A549 (cell line): ENCODE results near the gene RIPOR1.

Experiments used
- ESRRA ChIP-seq: fragments of 150-350 bp; IDR thresholded peaks from 2 replicates; pipeline ENCODE4 v1.6.1; 2014; ENCODE audit warnings: mild to moderate bottlenecking, low read length, borderline replicate concordance
- MAFK ChIP-seq: fragments of 450-650 bp; IDR thresholded peaks from 2 replicates; pipeline ENCODE4 v1.6.1; 2014; ENCODE audit not compliant: partially characterized antibody
- MYC ChIP-seq: IDR thresholded peaks from 2 replicates; pipeline ENCODE4 v1.6.1; 2012; ENCODE audit warnings: mild to moderate bottlenecking, inconsistent platforms, low read length, improper control_type of control experiment, borderline replicate concordance
- TFCP2L1 ChIP-seq: fragments of 250-450 bp; sonication (Bioruptor Pico); IDR thresholded peaks from 2 replicates; pipeline ENCODE4 v1.5.0; 2021; ENCODE audit warnings: mild to moderate bottlenecking
- ZFP36 ChIP-seq: fragments of 450-650 bp; IDR thresholded peaks from 2 replicates; pipeline ENCODE4 v1.6.1; 2014; ENCODE audit warnings: borderline replicate concordance; ENCODE audit not compliant: partially characterized antibody
- TF ChIP-seq, protein P1 (sequence below): IDR thresholded peaks from 2 replicates; pipeline ENCODE4 v1.6.1; 2012
- TF ChIP-seq, protein P2 (sequence below): fragments of >200 bp; sonication (Bioruptor Twin); formaldehyde crosslinking; IDR thresholded peaks from 3 replicates; pipeline ENCODE4 v1.5.1; 2016

DNA sequence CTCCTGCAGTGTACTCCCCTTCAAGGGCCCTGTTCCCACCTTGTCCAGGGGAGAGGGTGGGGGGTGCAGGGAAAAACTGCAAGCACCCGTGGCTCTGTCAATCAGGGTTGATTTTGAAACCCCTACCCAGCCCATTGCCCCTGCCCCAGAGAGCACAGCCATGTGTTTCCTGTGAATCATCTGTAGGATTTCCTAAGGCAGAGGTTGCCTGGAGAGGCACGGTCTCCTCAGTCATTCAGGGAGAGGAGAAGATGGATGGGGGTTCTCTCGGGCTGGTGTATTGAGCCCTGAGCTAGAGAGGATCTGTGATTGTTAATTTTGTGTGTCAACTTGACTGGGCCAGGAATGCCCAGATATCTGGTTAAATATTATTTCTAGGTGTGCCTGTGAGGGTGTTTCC is 41.8 kb upstream of the RIPOR1 start:
- TF ChIP-seq ZFP36 (no peak), MYC (no peak), ESRRA (no peak), TFCP2L1 (CRISPR knock-in tag) (no peak), MAFK (no peak)
- TF ChIP-seq, protein P1, sequence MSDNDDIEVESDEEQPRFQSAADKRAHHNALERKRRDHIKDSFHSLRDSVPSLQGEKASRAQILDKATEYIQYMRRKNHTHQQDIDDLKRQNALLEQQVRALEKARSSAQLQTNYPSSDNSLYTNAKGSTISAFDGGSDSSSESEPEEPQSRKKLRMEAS, result no peak
- TF ChIP-seq, protein P2, sequence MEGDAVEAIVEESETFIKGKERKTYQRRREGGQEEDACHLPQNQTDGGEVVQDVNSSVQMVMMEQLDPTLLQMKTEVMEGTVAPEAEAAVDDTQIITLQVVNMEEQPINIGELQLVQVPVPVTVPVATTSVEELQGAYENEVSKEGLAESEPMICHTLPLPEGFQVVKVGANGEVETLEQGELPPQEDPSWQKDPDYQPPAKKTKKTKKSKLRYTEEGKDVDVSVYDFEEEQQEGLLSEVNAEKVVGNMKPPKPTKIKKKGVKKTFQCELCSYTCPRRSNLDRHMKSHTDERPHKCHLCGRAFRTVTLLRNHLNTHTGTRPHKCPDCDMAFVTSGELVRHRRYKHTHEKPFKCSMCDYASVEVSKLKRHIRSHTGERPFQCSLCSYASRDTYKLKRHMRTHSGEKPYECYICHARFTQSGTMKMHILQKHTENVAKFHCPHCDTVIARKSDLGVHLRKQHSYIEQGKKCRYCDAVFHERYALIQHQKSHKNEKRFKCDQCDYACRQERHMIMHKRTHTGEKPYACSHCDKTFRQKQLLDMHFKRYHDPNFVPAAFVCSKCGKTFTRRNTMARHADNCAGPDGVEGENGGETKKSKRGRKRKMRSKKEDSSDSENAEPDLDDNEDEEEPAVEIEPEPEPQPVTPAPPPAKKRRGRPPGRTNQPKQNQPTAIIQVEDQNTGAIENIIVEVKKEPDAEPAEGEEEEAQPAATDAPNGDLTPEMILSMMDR, result no peak
